Measurements from ENCODE around the gene ING1.
"Not testable (repeated sequence)": the region's sequence is repeated elsewhere in the genome, so short reads cannot be mapped to it uniquely, and the experiment has no call there.

The ING1 gene

GRCh38 chr13:110723598-110723997 is 10.1 kb downstream of the ING1 start:
- Histone ChIP-seq H3K4me1 (ENCODE audit: insufficient read depth, low read length, severe bottlenecking) (peaks cover 20% of the 10 kb centered on the region), H3K4me2 (ENCODE audit: low read length) (no peak overlapping the region), H3K79me2 (ENCODE audit: insufficient read depth, low read length) (peaks cover 24% of the 10 kb centered on the region), H3K36me3 (ENCODE audit: insufficient read depth, low read length) (peaks cover 44% of the 10 kb centered on the region), H3K9me2 (ENCODE audit: low read depth, low read length) (no peaks in the 10 kb centered on the region), H3K27me3 (ENCODE audit: insufficient read depth, low read length) (no peaks in the 10 kb centered on the region), H3K4me3 (ENCODE audit: low read depth, low read length, poor library complexity, severe bottlenecking) (no peak overlapping the region), H4K20me1 (ENCODE audit: insufficient read depth, low read length) (0 out of 2 replicates have a peak, but pooled peaks cover 5% of the 10 kb centered on the region), H2AFZ (ENCODE audit: low read length) (no peak overlapping the region), H3K9ac (ENCODE audit: low read length) (no peak overlapping the region), H3F3A (ENCODE audit: insufficient read depth, low read length) (0 out of 2 replicates have a peak, but pooled peaks cover 4% of the 10 kb centered on the region), H3K27ac (ENCODE audit: low read depth, low read length, poor library complexity, severe bottlenecking) (no peak overlapping the region), H3K9me3 (ENCODE audit: low read length) (no peaks in the 10 kb centered on the region)
- TF ChIP-seq EZH2 (IDR thresholded peaks at IDR 0.05; ENCODE audit: borderline replicate concordance, low read length), result no peak
- TF ChIP-seq, protein P1, sequence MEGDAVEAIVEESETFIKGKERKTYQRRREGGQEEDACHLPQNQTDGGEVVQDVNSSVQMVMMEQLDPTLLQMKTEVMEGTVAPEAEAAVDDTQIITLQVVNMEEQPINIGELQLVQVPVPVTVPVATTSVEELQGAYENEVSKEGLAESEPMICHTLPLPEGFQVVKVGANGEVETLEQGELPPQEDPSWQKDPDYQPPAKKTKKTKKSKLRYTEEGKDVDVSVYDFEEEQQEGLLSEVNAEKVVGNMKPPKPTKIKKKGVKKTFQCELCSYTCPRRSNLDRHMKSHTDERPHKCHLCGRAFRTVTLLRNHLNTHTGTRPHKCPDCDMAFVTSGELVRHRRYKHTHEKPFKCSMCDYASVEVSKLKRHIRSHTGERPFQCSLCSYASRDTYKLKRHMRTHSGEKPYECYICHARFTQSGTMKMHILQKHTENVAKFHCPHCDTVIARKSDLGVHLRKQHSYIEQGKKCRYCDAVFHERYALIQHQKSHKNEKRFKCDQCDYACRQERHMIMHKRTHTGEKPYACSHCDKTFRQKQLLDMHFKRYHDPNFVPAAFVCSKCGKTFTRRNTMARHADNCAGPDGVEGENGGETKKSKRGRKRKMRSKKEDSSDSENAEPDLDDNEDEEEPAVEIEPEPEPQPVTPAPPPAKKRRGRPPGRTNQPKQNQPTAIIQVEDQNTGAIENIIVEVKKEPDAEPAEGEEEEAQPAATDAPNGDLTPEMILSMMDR (IDR thresholded peaks at IDR 0.05; ENCODE audit: low read length), result no peak

- not testable (repeated sequence) for H4K20me1 ChIP-seq (ENCODE audit: insufficient read depth, low read length); H3F3A ChIP-seq (ENCODE audit: insufficient read depth, low read length); H2AFZ ChIP-seq (ENCODE audit: low read length); H3K79me2 ChIP-seq (ENCODE audit: insufficient read depth, low read length); H3K27me3 ChIP-seq (ENCODE audit: insufficient read depth, low read length); H3K9me3 ChIP-seq (ENCODE audit: low read length); H3K9me2 ChIP-seq (ENCODE audit: low read depth, low read length); H3K4me3 ChIP-seq (ENCODE audit: low read depth, low read length, poor library complexity, severe bottlenecking); H3K9ac ChIP-seq (ENCODE audit: low read length)
- H3K4me1 ChIP-seq (ENCODE audit: insufficient read depth, low read length, severe bottlenecking), result peaks cover 20% of the 10 kb centered on the region
- H3K36me3 ChIP-seq (ENCODE audit: insufficient read depth, low read length), result peaks cover 19% of the 10 kb centered on the region
- peak overlapping the region; percentile 35 for H3K27ac ChIP-seq (ENCODE audit: low read depth, low read length, poor library complexity, severe bottlenecking)
- peak overlapping the region; percentile 24; the same call in 1 of the 2 replicates for H3K4me2 ChIP-seq (ENCODE audit: low read length)
These were observed 12.7 kb downstream of the ING1 start for GRCh38 chr13:110726153-110726552.

GRCh38 chr13:110726726-110727125 is 13.2 kb downstream of the ING1 start:
- Histone ChIP-seq H3K27ac (ENCODE audit: low read depth, low read length, poor library complexity, severe bottlenecking) (peak overlapping the region; percentile 35), H3K4me3 (ENCODE audit: low read depth, low read length, poor library complexity, severe bottlenecking) (no peak overlapping the region), H3K27me3 (ENCODE audit: insufficient read depth, low read length) (no peaks in the 10 kb centered on the region), H3K79me2 (ENCODE audit: insufficient read depth, low read length) (no peaks in the 10 kb centered on the region), H3K4me2 (ENCODE audit: low read length) (peak overlapping the region; percentile 24; the same call in 1 of the 2 replicates), H3K9me2 (ENCODE audit: low read depth, low read length) (no peaks in the 10 kb centered on the region), H4K20me1 (ENCODE audit: insufficient read depth, low read length) (no peaks in the 10 kb centered on the region), H3F3A (ENCODE audit: insufficient read depth, low read length) (0 out of 2 replicates have a peak, but pooled peaks cover 4% of the 10 kb centered on the region), H3K36me3 (ENCODE audit: insufficient read depth, low read length) (peaks cover 16% of the 10 kb centered on the region), H3K9ac (ENCODE audit: low read length) (no peak overlapping the region; the same call in 1 of the 2 replicates), H2AFZ (ENCODE audit: low read length) (no peak overlapping the region), H3K9me3 (ENCODE audit: low read length) (no peaks in the 10 kb centered on the region), H3K4me1 (ENCODE audit: insufficient read depth, low read length, severe bottlenecking) (peaks cover 20% of the 10 kb centered on the region)
- TF ChIP-seq EZH2 (IDR thresholded peaks at IDR 0.05; ENCODE audit: borderline replicate concordance, low read length), result no peak
- TF ChIP-seq, protein P1 (IDR thresholded peaks at IDR 0.05; ENCODE audit: low read length), result no peak

DNA sequence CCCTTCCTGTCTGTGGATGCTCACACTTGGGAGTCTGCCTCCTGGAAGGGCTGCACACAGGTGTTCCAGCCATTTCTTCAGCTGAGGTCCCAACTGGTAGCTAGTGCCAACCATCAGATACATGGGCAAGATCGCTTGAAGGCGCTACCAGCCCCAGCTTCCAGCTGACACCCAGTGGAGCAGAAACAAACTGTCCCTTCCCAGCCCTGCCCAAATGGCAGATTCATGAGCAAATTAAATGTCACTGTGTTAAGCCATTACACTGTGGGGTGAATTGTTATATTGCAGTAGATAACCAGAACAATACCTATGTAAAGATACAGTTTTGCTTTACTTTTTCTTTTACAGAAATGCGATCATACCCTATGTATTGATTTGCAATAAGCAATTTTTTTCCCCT is 17.6 kb downstream of the ING1 start:
- no peaks in the 10 kb centered on the region for H3K9me2 ChIP-seq (ENCODE audit: low read depth, low read length)
- no peak overlapping the region for H3K9ac ChIP-seq (ENCODE audit: low read length)
- no peak overlapping the region for H3K4me2 ChIP-seq (ENCODE audit: low read length)
- peaks cover 20% of the 10 kb centered on the region for H3K4me1 ChIP-seq (ENCODE audit: insufficient read depth, low read length, severe bottlenecking)
- TF ChIP-seq EZH2 (IDR thresholded peaks at IDR 0.05; ENCODE audit: borderline replicate concordance, low read length), result no peak
- TF ChIP-seq, protein P1 (IDR thresholded peaks at IDR 0.05; ENCODE audit: low read length), result no peak
- no peak overlapping the region for H2AFZ ChIP-seq (ENCODE audit: low read length)
- H3K9me3 ChIP-seq (ENCODE audit: low read length), result no peaks in the 10 kb centered on the region
- no peaks in the 10 kb centered on the region for H4K20me1 ChIP-seq (ENCODE audit: insufficient read depth, low read length)
- H3K79me2 ChIP-seq (ENCODE audit: insufficient read depth, low read length), result no peaks in the 10 kb centered on the region
- H3F3A ChIP-seq (ENCODE audit: insufficient read depth, low read length), result no peaks in the 10 kb centered on the region
- H3K4me3 ChIP-seq (ENCODE audit: low read depth, low read length, poor library complexity, severe bottlenecking), result no peak overlapping the region
- 0 out of 2 replicates have a peak, but pooled peaks cover 6% of the 10 kb centered on the region for H3K36me3 ChIP-seq (ENCODE audit: insufficient read depth, low read length)
- no peak overlapping the region for H3K27ac ChIP-seq (ENCODE audit: low read depth, low read length, poor library complexity, severe bottlenecking)
- no peaks in the 10 kb centered on the region for H3K27me3 ChIP-seq (ENCODE audit: insufficient read depth, low read length)

Data from OCI-LY1 (cell line).